Spinal cord (tissue), 10 donors: ENCODE results near the gene EFCAB11. TPM values are rescaled to one million over a fixed set of nuclear protein-coding genes. Genes with fewer than 3 reads are reported as not detected.
"Not testable (repeated sequence)": the region's sequence is repeated elsewhere in the genome, so short reads cannot be mapped to it uniquely, and the experiment has no call there.

ENCODE experiments used
- DNase-seq, 6 donors: peaks; one replicate each; pipeline versions ENCODE4 v3.0.0 to v3.0.0-alpha.2; 2013 to 2015; ENCODE audit warnings: low spot score in 6 of 6, low read depth in 4 of 6
- H3K27ac ChIP-seq: one replicate; pipeline ENCODE4 v1.5.1; 2013; ENCODE audit warnings: low read depth, low read length, control low read depth
- H3K27me3 ChIP-seq: one replicate; pipeline ENCODE4 v1.6.1; 2013; ENCODE audit warnings: low read length; ENCODE audit not compliant: control insufficient read depth, insufficient read depth
- H3K36me3 ChIP-seq: one replicate; pipeline ENCODE4 v1.6.1; 2013; ENCODE audit warnings: low read length; ENCODE audit not compliant: control insufficient read depth, insufficient read depth
- H3K4me1 ChIP-seq: one replicate; pipeline ENCODE4 v1.6.1; 2013; ENCODE audit warnings: low read length; ENCODE audit not compliant: control insufficient read depth, insufficient read depth
- H3K4me3 ChIP-seq: one replicate; pipeline ENCODE4 v1.5.1; 2013; ENCODE audit warnings: low read depth, low read length, control low read depth
- H3K9me3 ChIP-seq: one replicate; pipeline ENCODE4 v1.6.1; 2013; ENCODE audit warnings: low read length; ENCODE audit not compliant: control insufficient read depth, insufficient read depth
- WGBS: methylation state at CpG from one replicate; pipeline ENCODE4 v1.1.5; 2013; ENCODE audit warnings: missing lambda C conversion rate; ENCODE audit not compliant: insufficient coverage; 5-methylcytosine and 5-hydroxymethylcytosine counted together
- polyA plus RNA-seq, 2 donors: library from polyadenylated mRNA; unstranded; fragments of 120-200 nt; gene quantifications; one replicate each; pipeline ENCODE4 v1.2.1, GENCODE V29; 2013; ENCODE audit not compliant: insufficient read length in 2 of 2
- total RNA-seq, 2 donors: library from RNA; depleted of rRNA in 1 of 2; stranded (reverse); fragments of 120-200 nt in 1 of 2; fragments of >200 nt in 1 of 2; gene quantifications; one replicate each; pipeline versions ENCODE4 v1.2.3 to v1.2.4, GENCODE V29; 2013 to 2014
- donor health status: healthy.

The EFCAB11 gene
- total and polyA plus RNA-seq, 4 donors: 7.5 to 16.4 (median 13.3) TPM

DNA sequence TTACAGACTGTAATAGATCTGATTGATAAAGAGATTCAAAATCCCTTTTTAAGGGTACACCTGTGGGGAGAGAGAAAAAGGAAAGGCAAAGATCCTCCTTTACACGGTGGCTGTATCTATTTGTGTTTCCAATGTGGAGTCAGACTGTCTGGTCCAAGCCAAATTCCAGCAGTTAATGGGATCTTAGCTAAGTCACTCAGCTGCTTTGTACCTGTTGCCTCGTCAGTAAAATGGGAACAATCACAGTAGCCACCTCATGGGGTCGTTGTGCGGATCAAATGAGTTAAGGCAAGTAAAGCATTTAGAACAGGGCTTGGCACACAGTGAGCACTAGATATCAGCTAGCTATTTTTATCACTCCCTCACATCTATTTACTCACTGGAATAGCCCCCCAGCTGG lies 46.9 kb downstream of the EFCAB11 start:
- Histone ChIP-seq H3K27ac (no peak overlapping the region), H3K4me1 (peaks cover 8% of the 10 kb centered on the region), H3K9me3 (no peaks in the 10 kb centered on the region), H3K27me3 (no peaks in the 10 kb centered on the region), H3K36me3 (no peaks in the 10 kb centered on the region), H3K4me3 (no peak overlapping the region)
- no peak for DNase-seq
- 77% methylated on average over 3 of the region's 4 CpGs for WGBS

DNA sequence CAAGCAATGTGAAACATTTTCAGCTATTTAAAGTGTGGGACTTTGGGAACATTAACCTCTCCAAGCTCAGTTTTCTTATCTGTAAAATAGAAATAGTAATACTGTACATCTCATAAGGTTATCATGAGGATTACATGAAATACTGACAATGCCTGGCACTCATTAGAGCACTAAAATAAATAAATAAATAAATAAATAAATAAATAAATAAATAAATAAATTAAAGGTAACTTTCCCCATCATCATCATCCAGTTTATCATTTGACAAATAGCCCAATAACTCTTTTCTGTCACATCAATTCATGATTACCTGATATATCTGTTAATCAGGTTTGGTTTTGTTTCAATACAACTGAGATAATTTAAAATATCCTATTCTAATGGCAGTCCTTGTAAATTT lies 48.5 kb downstream of the EFCAB11 start:
- no peak overlapping the region for H3K4me3 ChIP-seq
- H3K36me3 ChIP-seq: no peaks in the 10 kb centered on the region
- H3K27me3 ChIP-seq: no peaks in the 10 kb centered on the region
- no peaks in the 10 kb centered on the region for H3K9me3 ChIP-seq
- DNase-seq: no peak
- no peaks in the 10 kb centered on the region for H3K4me1 ChIP-seq
- H3K27ac ChIP-seq: no peak overlapping the region

DNA sequence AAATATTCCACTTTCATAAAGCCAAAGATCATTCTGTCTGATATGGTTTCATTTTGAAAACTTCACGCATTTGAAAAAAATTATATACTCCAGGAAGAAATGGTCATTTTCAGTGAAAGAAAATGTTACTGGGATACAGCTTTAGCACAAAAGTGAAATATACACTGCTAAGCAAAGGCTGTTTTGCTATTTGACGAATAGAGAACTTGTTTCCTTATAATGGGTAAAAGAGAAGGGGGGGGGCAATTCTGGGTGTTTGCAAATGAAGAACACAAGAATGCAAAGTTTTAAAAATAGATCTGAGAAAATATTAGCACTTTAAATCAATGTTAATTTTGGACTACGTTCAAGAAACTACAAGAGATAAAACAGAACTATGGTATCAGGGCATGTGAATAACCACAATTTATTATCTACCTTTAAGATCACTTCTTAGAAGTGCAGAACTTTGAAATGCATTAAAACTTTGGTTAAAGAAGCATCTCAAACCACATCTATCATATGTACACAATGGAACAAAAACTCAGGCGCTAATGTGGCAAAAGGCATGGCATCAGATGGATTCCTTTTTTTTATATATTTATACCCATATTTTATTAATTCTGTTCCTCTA lies 51.1 kb downstream of the EFCAB11 start:
- WGBS: no CpG with 5 or more reads among the region's 4 CpGs
- no peaks in the 10 kb centered on the region for H3K4me1 ChIP-seq
- H3K4me3 ChIP-seq: no peak overlapping the region
- no peak overlapping the region for H3K27ac ChIP-seq
- DNase-seq: no peak
- no peaks in the 10 kb centered on the region for H3K27me3 ChIP-seq
- no peaks in the 10 kb centered on the region for H3K36me3 ChIP-seq
- no peaks in the 10 kb centered on the region for H3K9me3 ChIP-seq

DNA sequence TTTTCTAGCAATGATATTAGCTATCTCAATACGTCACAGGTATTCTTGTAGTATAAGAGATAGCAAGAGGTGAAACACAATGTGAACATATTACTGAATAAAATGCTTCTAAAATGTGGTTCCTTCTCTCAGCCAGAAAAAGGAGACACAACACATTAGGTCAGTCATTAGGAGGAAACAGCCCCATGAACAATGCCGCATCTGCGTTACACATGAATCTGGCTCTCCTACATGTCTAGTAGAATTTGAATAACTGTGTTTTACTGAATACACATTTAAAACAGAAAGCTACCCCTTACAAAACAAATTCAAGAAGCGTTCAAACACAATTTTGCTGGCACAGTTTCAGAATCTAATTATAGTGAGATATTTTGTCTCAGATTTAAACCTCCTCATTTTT lies 51.6 kb downstream of the EFCAB11 start:
- Histone ChIP-seq H3K4me1 (no peaks in the 10 kb centered on the region), H3K9me3 (no peaks in the 10 kb centered on the region), H3K36me3 (no peaks in the 10 kb centered on the region), H3K27me3 (no peaks in the 10 kb centered on the region), H3K4me3 (no peak overlapping the region), H3K27ac (no peak overlapping the region)
- WGBS: no CpG with 5 or more reads among the region's 4 CpGs
- DNase-seq: peak in 1 of 6 donors; percentile 49

DNA sequence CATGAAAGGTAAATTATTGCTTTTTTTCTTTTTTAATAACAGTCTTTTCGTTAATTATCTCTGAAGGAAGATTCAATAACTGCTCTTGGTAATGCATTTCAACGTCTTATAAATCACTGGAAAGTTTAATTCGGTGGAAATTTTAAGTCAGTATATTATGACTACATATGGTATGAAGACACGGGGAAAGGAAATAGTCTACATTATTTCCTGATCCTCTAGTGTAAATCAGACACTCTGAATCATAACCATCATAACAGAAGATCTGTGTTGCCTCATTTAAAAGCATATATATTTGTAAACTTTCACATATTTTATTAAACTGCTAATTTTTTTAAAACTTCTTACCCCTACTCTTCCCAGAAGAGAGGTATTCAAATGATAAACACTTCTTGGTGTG lies 53.7 kb downstream of the EFCAB11 start:
- Histone ChIP-seq H3K4me3 (no peak overlapping the region), H3K36me3 (no peaks in the 10 kb centered on the region), H3K9me3 (no peaks in the 10 kb centered on the region), H3K27ac (no peak overlapping the region), H3K4me1 (no peaks in the 10 kb centered on the region), H3K27me3 (no peaks in the 10 kb centered on the region)
- no CpG with 5 or more reads among the region's 4 CpGs for WGBS
- DNase-seq: no peak

DNA sequence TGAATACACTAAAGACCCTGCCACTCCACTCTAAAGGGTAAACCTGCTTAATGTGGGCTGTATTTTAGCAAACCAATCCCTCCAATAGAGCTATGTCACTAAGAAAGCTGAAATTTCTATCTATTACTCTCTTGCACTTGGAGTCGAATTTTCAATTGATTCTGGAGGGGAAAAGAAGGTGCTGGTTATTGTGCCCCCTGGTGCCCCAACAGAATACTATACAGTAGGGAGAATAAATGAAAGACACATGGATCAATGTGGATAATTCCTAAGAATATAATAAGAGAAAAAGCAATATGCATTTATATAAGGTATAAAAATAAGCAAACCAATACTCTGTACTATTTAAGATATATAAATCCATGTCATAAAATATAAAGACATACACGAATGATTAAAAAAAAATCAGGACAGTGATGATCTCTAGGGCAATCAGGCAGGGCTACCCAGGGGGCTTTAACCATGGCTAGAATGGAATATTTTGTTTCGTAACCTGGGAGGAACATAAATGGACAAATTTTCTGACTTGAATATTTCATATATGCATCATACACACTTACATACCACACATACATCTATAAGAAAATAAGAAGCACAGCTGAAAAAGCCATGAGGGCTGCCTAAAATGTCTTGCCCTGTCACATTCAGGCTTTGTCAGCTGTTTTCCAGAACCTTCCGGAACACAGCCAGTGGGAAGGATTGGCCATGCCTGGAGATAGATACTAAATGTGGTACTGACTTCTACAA lies 54.4 kb downstream of the EFCAB11 start:
- no peaks in the 10 kb centered on the region for H3K9me3 ChIP-seq
- H3K27ac ChIP-seq: no peak overlapping the region
- H3K36me3 ChIP-seq: no peaks in the 10 kb centered on the region
- peak in 1 of 6 donors; percentile 51 for DNase-seq
- H3K4me1 ChIP-seq: no peaks in the 10 kb centered on the region
- H3K27me3 ChIP-seq: no peaks in the 10 kb centered on the region
- no CpG with 5 or more reads among the region's 4 CpGs for WGBS
- H3K4me3 ChIP-seq: no peak overlapping the region

DNA sequence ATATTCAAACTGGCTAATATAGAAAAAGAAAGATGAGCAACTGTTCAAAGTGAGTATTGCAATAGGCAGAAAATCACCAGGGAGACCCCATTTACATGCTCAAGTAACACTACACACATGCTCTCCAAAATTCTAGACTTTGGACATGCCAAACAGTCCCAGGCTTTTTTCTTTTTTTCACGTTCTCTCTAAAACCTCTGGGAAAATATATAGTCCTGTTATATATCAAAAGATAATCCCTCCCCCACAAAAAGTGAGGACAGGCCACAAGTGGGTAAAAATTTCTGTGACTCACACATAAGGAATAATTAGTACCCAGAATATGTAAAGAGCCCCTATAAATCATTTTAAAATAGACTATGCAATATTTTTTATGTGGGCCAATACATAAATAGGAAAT lies 55.2 kb downstream of the EFCAB11 start:
- Histone ChIP-seq H3K36me3 (no peaks in the 10 kb centered on the region), H3K4me1 (no peaks in the 10 kb centered on the region), H3K27me3 (no peaks in the 10 kb centered on the region), H3K9me3 (no peaks in the 10 kb centered on the region), H3K27ac (no peak overlapping the region), H3K4me3 (no peak overlapping the region)
- no peak for DNase-seq
- WGBS: no CpG with 5 or more reads among the region's 1 CpG

DNA sequence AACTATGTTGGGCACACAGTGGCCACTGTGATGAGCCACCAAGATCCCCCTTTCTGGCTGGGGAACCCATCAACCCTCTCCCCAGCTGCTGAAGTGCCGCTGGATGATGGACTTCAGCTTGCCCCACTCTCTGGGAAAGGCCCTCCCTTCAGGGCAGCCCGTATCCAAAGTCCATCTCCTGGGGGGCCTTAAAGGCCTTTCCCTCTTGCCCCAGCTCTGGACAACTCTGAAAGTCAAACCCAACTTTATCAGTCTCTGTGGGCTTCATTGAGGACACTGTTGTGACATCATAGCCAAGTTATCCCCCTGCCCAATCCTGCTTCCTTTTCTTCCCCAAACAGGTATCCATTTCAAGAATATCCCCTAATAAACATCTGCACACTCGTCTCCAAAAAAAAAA lies 61.1 kb downstream of the EFCAB11 start:
- not testable (repeated sequence) for H3K4me1 ChIP-seq, H3K27ac ChIP-seq, H3K27me3 ChIP-seq, H3K36me3 ChIP-seq, H3K9me3 ChIP-seq, DNase-seq, H3K4me3 ChIP-seq
- 97% methylated on average over 2 of the region's 3 CpGs for WGBS

DNA sequence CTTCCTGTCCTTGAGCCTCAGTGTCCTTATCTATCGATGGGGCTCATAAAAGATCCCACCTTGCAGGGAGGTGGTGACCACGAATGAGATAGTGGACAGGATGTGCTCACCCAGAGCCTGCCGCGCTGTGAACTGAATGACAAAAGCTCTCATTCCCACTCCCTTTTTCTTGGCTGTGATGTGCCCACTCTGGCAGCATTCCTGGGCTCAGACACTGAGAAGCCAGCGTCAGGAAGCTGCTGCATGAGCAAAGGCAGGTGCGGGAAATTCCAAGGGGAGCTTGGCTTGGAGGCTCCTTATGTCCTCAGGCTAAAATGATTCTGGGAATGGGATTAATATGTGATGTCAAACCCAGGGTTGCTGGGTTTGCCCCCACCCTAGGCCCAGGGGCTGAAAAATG lies 61.6 kb downstream of the EFCAB11 start:
- DNase-seq: peak in 2 of 6 donors; percentile 32 to 44
- H3K27me3 ChIP-seq: no peaks in the 10 kb centered on the region
- H3K27ac ChIP-seq: no peak overlapping the region
- no peaks in the 10 kb centered on the region for H3K36me3 ChIP-seq
- H3K9me3 ChIP-seq: no peaks in the 10 kb centered on the region
- WGBS: 61% methylated on average over 5 of the region's 6 CpGs
- H3K4me3 ChIP-seq: no peak overlapping the region
- no peaks in the 10 kb centered on the region for H3K4me1 ChIP-seq

DNA sequence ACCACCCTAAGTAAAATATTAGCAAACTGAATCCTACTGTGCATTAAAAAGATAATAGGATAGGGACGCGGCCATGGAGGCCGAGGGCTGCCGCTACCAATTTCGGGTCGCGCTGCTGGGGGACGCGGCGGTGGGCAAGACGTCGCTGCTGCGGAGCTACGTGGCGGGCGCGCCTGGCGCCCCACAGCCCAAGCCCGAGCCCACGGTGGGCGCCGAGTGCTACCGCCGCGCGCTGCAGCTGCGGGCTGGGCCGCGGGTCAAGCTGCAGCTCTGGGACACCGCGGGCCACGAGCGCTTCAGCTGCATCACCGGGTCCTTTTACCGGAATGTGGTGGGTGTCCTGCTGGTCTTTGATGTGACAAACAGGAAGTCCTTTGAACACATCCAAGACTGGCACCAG lies 62.8 kb downstream of the EFCAB11 start:
- H3K4me1 ChIP-seq, H3K9me3 ChIP-seq, H3K4me3 ChIP-seq, H3K36me3 ChIP-seq, H3K27me3 ChIP-seq, H3K27ac ChIP-seq, DNase-seq: not testable (repeated sequence)
- WGBS: 94% methylated on average over 16 of the region's 35 CpGs
